Endodermal cell (in vitro differentiated cells): ENCODE measurements around the gene CLSTN1. TPM values are rescaled to one million over a fixed set of nuclear protein-coding genes. Genes with fewer than 3 reads are reported as not detected.

ENCODE experiments used
- DNase-seq: peaks from one replicate; pipeline ENCODE4 v3.0.0-alpha.2; 2017
- H3K27ac ChIP-seq: 2 replicates; pipeline ENCODE4 v1.5.1; 2013; ENCODE audit warnings: mild to moderate bottlenecking, low read depth, low read length, moderate library complexity
- H3K27me3 ChIP-seq: 2 replicates; pipeline ENCODE4 v1.6.1; 2013; ENCODE audit warnings: mild to moderate bottlenecking, low read length, moderate library complexity; ENCODE audit not compliant: insufficient read depth, control insufficient read depth, poor library complexity, severe bottlenecking
- H3K36me3 ChIP-seq: 2 replicates; pipeline ENCODE4 v1.7.0; 2013; ENCODE audit warnings: mild to moderate bottlenecking, low read length, moderate library complexity; ENCODE audit not compliant: control insufficient read depth, insufficient read depth
- H3K4me1 ChIP-seq: one replicate; pipeline ENCODE4 v1.7.0; 2013; ENCODE audit warnings: low read length; ENCODE audit not compliant: control insufficient read depth, insufficient read depth
- H3K4me3 ChIP-seq: 2 replicates; pipeline ENCODE4 v1.5.1; 2013; ENCODE audit warnings: mild to moderate bottlenecking, low read length, moderate library complexity
- H3K9ac ChIP-seq: 2 replicates; pipeline ENCODE4 v1.6.1; 2013; ENCODE audit warnings: mild to moderate bottlenecking, low read length, moderate library complexity; ENCODE audit not compliant: poor library complexity, severe bottlenecking; ENCODE audit errors: extremely low read depth
- H3K9me3 ChIP-seq: 2 replicates; pipeline ENCODE4 v1.6.1; 2013; ENCODE audit warnings: mild to moderate bottlenecking, low read length, moderate library complexity; ENCODE audit not compliant: control insufficient read depth
- H3K27ac Mint-ChIP-seq: 2 replicates; pipeline ENCODE4 v1.8.0; 2020; ENCODE audit warnings: mixed read lengths
- H3K27me3 Mint-ChIP-seq: 2 replicates; pipeline ENCODE4 v1.8.0; 2021; ENCODE audit warnings: mild to moderate bottlenecking, mixed read lengths; ENCODE audit not compliant: insufficient read depth
- H3K36me3 Mint-ChIP-seq: 2 replicates; pipeline ENCODE4 v1.8.0; 2020; ENCODE audit warnings: low read depth, mixed read lengths
- H3K4me1 Mint-ChIP-seq: 2 replicates; pipeline ENCODE4 v1.8.0; 2020; ENCODE audit warnings: mixed read lengths
- H3K4me3 Mint-ChIP-seq: 2 replicates; pipeline ENCODE4 v1.8.0; 2020; ENCODE audit warnings: mild to moderate bottlenecking, moderate library complexity, mixed read lengths
- H3K9me3 Mint-ChIP-seq: 2 replicates; pipeline ENCODE4 v1.8.0; 2020; ENCODE audit warnings: mild to moderate bottlenecking, mixed read lengths
- CTCF ChIP-seq: fragments of 200-600 bp; sonication (generic); conservative IDR thresholded peaks from 2 replicates; pipeline ENCODE4 v1.5.0; 2021; ENCODE audit warnings: antibody characterized with exemption, mild to moderate bottlenecking
- WGBS, 2 experiments: methylation state at CpG; one replicate each; pipeline versions ENCODE4 v1.1.5 to v1.1.7; 2013; ENCODE audit warnings: missing lambda C conversion rate in 2 of 2, mixed read lengths in 1 of 2; ENCODE audit not compliant: insufficient coverage in 1 of 2, insufficient read length in 1 of 2; 5-methylcytosine and 5-hydroxymethylcytosine counted together
- total RNA-seq, 2 donors: library from RNA; stranded (reverse); fragmentation: NEBNext Ultra II Directional in 1 of 2; extraction: Animal tissue kit (Norgen Biotek cat#: 25700) in 1 of 2; gene quantifications; 2 replicates in 1 of 2; 3 replicates in 1 of 2; pipeline ENCODE4 v1.2.1, GENCODE V29; 2021

CLSTN1 gene
- total RNA-seq, 2 donors from 2014 or later: 96.6 to 116 TPM

- H3K4me3 ChIP-seq: no peak overlapping the region
- no peak for TF ChIP-seq CTCF
- Mint-ChIP-seq H3K4me3 (no peak overlapping the region), H3K27me3 (no peaks in the 10 kb centered on the region), H3K4me1 (no peaks in the 10 kb centered on the region), H3K27ac (peak overlapping the region; percentile 52), H3K9me3 (peaks cover 6% of the 10 kb centered on the region), H3K36me3 (peaks cover 65% of the 10 kb centered on the region)
- H3K36me3 ChIP-seq: peaks cover 44% of the 10 kb centered on the region
- H3K9ac ChIP-seq: no peak overlapping the region
- 92 to 95% methylated on average over 32 to 33 of the region's 33 CpGs for WGBS, 2 experiments
- no peak for DNase-seq
- H3K4me1 ChIP-seq: no peaks in the 10 kb centered on the region
- H3K27ac ChIP-seq: no peak overlapping the region
- peaks cover under 1% of the 10 kb centered on the region for H3K9me3 ChIP-seq
- H3K27me3 ChIP-seq: no peaks in the 10 kb centered on the region
Measured at GRCh38 chr1:9728451-9729295, 95.1 kb downstream of the CLSTN1 start.

DNA sequence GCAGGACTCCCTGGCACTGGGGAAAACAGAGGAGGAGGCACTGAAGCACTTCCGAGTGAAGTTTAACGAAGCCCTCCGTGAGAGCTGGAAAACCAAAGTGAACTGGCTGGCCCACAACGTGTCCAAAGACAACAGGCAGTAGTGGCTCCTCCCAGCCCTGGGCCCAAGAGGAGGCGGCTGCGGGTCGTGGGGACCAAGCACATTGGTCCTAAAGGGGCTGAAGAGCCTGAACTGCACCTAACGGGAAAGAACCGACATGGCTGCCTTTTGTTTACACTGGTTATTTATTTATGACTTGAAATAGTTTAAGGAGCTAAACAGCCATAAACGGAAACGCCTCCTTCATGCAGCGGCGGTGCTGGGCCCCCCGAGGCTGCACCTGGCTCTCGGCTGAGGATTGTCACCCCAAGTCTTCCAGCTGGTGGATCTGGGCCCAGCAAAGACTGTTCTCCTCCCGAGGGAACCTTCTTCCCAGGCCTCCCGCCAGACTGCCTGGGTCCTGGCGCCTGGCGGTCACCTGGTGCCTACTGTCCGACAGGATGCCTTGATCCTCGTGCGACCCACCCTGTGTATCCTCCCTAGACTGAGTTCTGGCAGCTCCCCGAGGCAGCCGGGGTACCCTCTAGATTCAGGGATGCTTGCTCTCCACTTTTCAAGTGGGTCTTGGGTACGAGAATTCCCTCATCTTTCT lies 96.7 kb downstream of the CLSTN1 start:
- Mint-ChIP-seq H3K4me1 (no peaks in the 10 kb centered on the region), H3K36me3 (peaks cover 64% of the 10 kb centered on the region), H3K9me3 (peaks cover 10% of the 10 kb centered on the region), H3K27ac (peak overlapping the region; percentile 52), H3K27me3 (no peaks in the 10 kb centered on the region), H3K4me3 (no peak overlapping the region)
- Histone ChIP-seq H3K9ac (no peak overlapping the region), H3K27me3 (no peaks in the 10 kb centered on the region), H3K4me3 (no peak overlapping the region), H3K4me1 (no peaks in the 10 kb centered on the region), H3K36me3 (peaks cover 28% of the 10 kb centered on the region), H3K27ac (peak overlapping the region; percentile 53), H3K9me3 (peaks cover 12% of the 10 kb centered on the region)
- DNase-seq: no peak
- TF ChIP-seq CTCF: no peak
- WGBS, 2 experiments: 91 to 95% methylated on average over 20 to 25 of the region's 25 CpGs

DNA sequence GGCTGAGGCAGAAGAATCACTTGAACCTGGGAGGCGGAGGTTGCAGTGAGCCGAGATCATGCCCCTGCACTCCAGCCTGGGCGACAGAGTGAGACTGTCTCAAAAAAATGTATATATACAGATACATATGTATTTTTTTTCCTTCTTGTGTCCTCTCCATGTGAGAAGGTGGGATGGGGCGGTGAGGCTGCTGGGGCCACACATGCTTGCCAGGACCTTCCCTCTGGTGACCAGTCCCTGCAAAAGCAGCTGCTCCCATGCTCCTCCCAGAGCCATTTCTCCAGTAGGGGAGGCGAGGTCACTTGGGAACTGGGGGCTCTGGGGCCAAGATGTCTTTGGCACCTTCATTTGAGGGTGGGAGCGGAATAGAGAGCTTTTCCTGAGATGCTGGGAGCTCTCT lies 97.4 kb downstream of the CLSTN1 start:
- WGBS, 2 experiments: 99 to 100% methylated on average over 4 to 5 of the region's 6 CpGs
- Histone ChIP-seq H3K4me1 (no peaks in the 10 kb centered on the region), H3K4me3 (no peak overlapping the region), H3K27me3 (no peaks in the 10 kb centered on the region), H3K36me3 (peaks cover 22% of the 10 kb centered on the region), H3K9ac (no peak overlapping the region), H3K9me3 (peaks cover 12% of the 10 kb centered on the region), H3K27ac (no peak overlapping the region)
- DNase-seq: no peak
- H3K4me1 Mint-ChIP-seq: no peaks in the 10 kb centered on the region
- TF ChIP-seq CTCF: no peak
- H3K9me3 Mint-ChIP-seq: peaks cover 10% of the 10 kb centered on the region
- H3K36me3 Mint-ChIP-seq: peaks cover 60% of the 10 kb centered on the region
- no peak overlapping the region for H3K4me3 Mint-ChIP-seq
- H3K27me3 Mint-ChIP-seq: no peaks in the 10 kb centered on the region
- no peak overlapping the region for H3K27ac Mint-ChIP-seq
